Choroid plexus epithelial cell (primary cell): Measurements from ENCODE around the gene RAB10.

Source experiments
- DNase-seq: peaks from one replicate; pipeline ENCODE4 v3.0.0-alpha.2; 2010; ENCODE audit warnings: low read depth
- H3K4me3 ChIP-seq: 2 replicates; pipeline ENCODE4 v1.5.1; 2011; ENCODE audit warnings: low read depth, mild to moderate bottlenecking, control low read depth, low read length, moderate library complexity
- CTCF ChIP-seq: conservative IDR thresholded peaks from 2 replicates; pipeline ENCODE4 v1.5.1; 2011; ENCODE audit warnings: low read depth, mild to moderate bottlenecking, control low read depth, inconsistent platforms, low read length, moderate library complexity

The RAB10 gene

GRCh38 chr2:26122630-26123029 lies 88.7 kb downstream of the RAB10 start:
- H3K4me3 ChIP-seq = no peak overlapping the region
- no peak for DNase-seq
- TF ChIP-seq CTCF = no peak

DNA sequence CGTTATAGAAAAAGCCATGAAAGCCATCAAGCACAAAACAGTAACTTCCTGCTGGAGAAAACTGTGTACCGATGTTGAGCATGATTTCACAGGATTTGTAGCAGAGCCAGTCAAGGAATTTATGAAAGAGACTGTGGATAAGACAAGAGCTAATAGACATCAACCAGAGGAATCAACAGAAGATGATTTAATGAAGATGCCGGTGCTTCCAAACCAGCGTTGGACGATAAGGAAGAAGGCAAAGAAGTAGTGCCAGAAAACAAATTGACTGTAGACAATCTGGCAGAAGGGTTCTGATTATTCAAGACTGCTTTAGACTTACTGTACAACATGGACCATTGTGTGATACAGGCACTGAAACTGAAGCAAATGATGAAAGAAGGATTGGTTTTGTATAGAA lies 89.5 kb downstream of the RAB10 start:
- DNase-seq = no peak
- no peak for TF ChIP-seq CTCF
- H3K4me3 ChIP-seq = no peak overlapping the region

DNA sequence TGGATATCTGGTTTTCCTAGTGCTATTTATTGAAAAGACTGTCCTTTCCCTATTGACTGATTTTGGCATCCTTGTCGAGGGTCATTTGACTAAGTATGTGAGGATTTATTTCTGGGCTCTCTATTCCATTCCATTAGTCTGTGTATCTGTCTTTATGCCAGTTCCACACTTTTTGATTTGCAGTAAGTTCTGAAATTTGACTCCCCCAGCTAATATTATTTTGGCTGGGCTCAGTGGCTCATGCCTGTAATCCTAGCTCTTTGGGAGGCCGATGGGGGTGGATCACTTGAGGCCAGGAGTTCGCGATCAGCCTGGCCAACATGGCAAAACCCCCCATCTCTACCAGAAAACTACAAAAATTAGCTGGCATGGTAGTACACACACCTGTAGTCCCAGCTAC lies 92.2 kb downstream of the RAB10 start:
- DNase-seq = peak; percentile 23
- no peak overlapping the region for H3K4me3 ChIP-seq
- TF ChIP-seq CTCF = no peak

GRCh38 chr2:26128176-26128575 lies 94.3 kb downstream of the RAB10 start:
- no peak overlapping the region for H3K4me3 ChIP-seq

GRCh38 chr2:26130763-26131162 lies 96.9 kb downstream of the RAB10 start:
- H3K4me3 ChIP-seq = no peak overlapping the region
- no peak for DNase-seq
- TF ChIP-seq CTCF = no peak

More at GRCh38 chr2:26128176-26128575, 94.3 kb downstream of the RAB10 start:
- TF ChIP-seq CTCF = no peak
- DNase-seq = no peak

GRCh38 chr2:26136451-26136850 lies 102.6 kb downstream of the RAB10 start:
- DNase-seq = no peak
- no peak overlapping the region for H3K4me3 ChIP-seq
- TF ChIP-seq CTCF = no peak

GRCh38 chr2:26139269-26140183 lies 105.6 kb downstream of the RAB10 start:
- DNase-seq = no peak
- no peak overlapping the region for H3K4me3 ChIP-seq
- TF ChIP-seq CTCF = no peak
